HT1080 (cell line): ENCODE measurements around the gene BBS7. TPM values are rescaled to one million over a fixed set of nuclear protein-coding genes. Genes with fewer than 3 reads are reported as not detected.
A peak's percentile ranks its signal among the peaks of the same experiment; 100 is the strongest.

Source experiments
- DNase-seq: peaks from one replicate; pipeline ENCODE4 v3.0.0-alpha.2; 2015; ENCODE audit warnings: low read depth
- total RNA-seq: library from RNA; depleted of rRNA; stranded (reverse); fragments of >200 nt; shearing (Covaris generic); gene quantifications from 2 replicates; pipeline ENCODE4 v1.2.3, GENCODE V29; 2014

Gene BBS7
- total RNA-seq, 1 experiment from 2014 or later = 11.0 TPM

DNA sequence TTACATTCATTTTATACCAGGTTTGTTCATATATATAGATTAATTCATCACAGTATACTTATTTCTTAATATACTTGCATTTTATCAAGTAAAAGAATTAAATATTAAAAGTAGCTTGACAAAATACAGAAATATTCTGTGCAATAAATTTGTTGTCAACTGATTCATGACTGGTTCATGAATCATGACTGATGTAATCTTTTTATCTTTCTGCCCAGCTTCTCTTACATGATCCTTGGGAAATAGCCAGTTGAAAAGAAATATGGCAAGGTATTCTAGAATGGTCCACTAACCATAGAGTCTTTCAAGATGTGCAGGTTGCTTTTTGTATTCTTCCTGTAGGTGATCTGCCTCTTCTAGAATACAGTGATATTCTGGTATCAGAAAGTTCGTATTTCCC is 42.4 kb downstream of the BBS7 start:
- DNase-seq = peak; percentile 42

DNA sequence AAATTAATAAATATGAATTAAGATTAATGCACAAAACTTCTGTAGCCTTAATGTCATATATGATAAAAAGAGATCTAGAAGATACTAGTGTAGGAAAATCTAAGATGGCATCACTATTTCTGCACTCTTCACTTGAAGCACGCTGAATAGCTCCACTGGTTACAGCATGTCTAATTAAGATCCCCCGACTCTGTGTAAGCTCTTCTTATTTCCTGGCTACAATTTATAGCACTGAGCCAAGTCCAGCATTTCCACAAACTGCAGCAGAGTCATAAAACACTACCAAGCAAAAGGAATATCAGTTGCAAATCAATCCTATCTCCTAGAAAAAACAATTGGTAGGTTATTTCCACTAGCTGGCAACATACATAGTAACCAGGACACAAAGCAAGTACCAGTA is 45.3 kb downstream of the BBS7 start:
- no peak for DNase-seq

DNA sequence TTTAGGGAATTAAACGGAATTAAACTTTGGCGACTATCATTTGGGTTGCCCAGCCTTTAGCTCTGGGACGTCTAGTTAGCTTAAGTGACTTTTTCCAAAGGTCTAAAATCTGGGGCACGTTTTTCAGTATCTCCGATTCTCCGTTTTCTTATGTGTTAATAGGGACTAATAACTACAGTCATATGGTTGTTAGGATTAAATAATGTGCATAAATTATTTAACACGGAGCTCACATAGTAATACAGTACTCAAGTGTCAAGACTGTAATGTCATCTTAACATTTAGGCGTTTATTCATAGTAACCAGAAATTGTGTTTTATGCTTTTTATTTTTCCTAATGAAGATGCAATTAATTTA is 46.1 kb downstream of the BBS7 start:
- no peak for DNase-seq

DNA sequence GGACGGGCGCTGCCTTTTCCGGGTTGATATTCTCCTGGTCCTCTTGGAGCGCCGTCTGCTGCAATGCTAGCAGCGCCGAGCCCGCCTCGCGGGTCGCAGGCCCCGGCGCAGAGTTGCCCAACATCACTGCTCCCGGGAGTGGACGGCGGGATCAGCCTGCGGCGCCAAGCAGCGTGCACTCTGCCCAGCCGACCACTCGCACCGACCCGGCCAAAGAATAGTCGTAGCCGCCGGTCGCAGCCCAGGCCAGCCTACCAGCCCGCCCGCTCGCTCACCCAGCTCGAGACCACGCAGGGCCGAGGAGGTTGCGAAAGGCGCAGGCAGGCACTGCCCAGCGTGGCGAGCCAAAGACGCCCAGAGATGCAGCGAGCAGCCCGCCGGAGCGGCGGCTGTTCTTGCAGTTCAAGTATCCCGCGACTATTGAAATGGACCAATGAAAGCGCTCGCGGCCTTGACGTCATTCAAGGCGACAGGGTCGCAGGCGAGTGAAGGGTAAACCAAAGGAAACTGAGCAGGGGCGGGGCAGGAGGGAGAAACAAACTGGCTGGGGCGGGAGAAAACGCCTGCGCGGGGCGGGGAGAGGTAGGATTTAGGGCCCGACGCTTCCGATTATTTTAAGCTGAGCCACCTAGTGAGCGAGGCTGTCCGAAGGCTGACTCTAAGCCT is 46.6 kb downstream of the BBS7 start, which contains the start of gene CCNA2:
CCNA2 (minus strand) TSS at position 379 of the 666 bp plus-strand sequence; CDS start at position 124, 255 bp downstream.
- peak; percentile 96 for DNase-seq

DNA sequence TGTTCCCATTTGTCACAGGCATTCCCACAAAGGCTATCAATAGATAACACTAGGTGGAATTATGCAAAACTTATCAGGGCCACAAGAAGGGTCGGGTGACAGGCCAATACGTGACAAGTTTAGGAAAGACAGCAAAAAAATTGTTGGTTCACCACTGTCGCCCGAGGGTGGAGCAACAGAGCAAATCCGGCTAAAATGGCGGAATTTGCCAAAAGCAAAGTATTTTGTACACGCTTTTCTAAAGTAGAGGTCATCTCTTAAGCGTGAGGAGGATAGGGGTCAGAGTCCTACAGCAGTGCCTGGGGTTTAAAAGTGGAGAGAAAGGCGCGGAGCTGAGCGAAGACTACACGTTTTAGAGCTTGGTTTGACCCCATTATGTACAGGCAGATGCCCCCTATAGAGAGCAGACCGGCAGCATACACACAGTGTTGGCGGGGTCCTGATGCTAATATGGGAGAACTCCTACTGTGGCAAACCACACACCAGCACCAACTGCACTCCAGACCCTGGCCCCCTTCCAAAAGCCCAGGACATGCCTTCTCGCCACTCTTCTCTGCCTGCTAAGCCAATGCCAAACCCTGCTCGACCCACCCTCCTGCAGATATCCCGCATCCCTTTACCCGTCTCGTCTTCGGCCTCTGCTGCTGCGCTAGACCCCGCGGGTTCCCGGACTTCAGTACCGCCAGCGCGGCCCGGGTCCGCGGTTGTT is 47.3 kb downstream of the BBS7 start:
- DNase-seq = peak; percentile 51

DNA sequence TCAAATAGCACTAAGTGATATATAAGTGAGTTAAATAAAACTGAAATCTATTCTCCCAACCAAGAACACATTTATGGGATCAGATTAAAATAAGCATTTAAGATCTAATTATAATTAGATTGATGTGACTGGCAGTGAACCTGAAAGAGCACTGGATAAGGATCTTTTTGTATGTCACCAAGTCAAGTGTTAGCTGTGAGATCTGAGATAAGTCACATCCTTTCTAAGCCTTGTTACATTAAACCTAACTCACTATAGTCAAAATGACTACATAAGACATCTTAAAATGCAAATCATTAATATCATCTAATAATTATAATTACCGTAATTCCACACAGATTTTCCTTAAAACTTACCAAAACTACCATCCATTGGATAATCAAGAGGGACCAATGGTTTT is 48.2 kb downstream of the BBS7 start:
- DNase-seq = no peak

DNA sequence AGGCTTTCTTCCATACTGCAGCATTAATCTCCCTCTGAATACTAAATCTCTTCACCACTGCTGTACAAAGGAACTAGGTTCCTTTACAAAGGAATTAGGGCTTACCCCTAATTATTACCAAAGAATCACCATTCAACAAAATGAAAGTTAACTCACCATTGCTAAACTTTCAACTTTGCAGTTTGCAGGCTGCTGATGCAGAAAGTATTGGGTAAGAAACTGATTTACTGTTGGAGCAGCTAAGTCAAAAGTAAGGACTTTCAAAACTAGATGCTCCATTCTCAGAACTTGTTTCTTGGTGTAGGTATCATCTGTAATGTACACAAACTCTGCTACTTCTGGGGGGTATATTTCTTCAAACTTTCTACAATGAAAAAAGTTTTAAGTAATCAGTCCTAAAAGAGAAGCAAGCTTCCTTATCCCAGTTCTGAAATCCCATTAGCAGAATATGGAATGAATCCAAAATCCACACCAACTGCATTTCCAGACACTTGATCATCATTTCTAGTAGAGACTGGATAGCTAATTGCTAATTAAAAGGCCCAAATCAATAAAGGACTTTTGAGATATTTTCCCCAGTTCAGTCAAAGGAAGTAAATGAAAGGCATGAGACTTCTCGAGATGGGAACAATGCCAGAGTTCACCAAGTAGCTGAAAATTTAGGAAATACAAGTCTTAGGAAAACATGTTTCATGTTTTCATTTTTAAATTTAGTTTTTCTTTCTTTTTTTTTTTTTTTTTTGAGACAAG is 50.9 kb downstream of the BBS7 start:
- DNase-seq = no peak

DNA sequence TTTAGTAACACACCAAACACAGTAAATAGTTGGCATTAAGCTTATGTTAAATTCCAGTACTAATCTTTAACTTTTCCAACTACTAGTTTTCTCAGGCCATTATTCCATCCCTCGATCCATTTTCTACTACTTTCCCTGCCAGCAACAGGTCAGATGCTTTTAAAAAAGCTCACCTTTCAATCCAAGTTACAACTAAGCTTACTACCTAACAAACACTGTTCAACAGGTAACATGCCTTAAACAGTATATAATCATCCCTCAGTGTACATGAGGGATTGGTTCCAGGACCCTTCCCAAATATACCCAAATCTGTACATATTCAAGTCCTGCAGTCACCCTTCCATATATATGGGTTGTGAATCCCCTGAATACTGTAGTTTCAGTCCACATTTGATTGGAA is 52.1 kb downstream of the BBS7 start:
- no peak for DNase-seq

DNA sequence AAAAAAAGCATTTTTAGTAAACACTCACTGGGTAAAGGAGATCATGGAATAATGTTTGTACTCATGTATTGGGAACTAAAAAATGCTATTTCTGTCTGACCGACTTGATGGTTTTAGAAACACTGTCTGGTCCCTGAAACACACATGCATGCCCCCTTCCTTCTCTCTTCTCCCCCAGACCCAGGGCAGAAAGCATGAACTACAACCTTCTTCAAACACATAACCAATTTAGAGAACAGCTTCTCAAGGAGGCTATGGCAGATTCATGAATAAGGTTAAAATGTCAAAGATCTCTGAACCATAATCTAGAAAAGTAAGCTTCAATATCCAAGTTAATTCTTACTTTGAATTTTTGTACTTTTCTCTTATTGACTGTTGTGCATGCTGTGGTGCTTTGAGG is 52.6 kb downstream of the BBS7 start:
- no peak for DNase-seq

DNA sequence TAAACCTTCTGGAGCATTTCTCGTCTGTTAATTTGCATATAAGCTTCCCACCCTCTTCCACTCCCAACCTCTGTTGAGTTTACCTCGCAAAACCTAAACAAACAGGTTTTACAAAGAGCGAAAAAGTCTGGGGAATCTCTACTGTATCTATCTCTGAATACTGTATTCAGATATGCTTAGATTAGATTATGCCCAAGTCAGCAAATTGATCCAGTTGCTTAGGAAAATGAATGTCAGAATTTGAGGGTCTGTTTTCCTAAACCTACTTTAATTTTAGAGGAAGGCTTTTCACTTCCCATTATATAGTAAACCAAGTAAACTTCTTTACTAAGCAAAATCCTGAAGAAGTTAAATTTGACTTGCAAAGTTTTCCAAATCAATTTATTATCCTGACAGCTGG is 53.3 kb downstream of the BBS7 start:
- DNase-seq = no peak

DNA sequence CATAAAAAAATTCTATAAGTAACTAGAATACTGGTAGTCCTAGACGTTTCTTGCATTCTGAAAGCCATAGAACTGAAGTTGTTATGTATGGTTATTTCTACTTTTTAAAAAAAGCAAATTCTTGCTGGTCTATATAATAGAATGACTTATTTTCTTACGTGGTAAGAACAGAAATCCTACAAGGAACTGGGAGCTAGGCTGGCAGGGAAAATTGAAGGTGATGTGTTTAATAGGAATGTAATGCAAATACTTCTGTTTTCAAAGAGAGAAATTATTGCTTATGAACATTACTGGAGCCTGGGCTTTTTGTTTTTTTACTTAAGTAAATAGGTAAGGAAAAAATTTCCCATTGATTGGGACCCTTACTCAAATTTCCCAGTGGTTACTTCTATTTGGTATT is 55.5 kb downstream of the BBS7 start:
- DNase-seq = no peak

DNA sequence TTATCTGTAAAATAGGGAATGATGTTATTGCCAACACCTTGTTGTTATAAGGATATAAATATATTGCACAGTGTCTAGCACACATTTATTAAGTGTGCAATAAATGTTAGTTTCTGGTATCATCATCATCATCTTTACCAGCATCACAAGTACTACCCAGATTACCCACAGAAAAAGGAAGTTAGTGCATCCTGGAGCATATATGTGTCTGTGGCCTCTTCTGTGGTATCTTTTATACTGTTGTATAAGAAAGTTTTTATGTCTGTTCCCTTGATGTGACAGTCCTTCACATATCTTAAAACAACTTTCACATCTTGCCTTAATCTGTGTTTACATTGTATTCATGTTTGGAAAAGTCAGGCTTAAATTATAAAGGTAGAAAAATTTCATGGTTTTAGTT is 59.2 kb downstream of the BBS7 start:
- DNase-seq = no peak

DNA sequence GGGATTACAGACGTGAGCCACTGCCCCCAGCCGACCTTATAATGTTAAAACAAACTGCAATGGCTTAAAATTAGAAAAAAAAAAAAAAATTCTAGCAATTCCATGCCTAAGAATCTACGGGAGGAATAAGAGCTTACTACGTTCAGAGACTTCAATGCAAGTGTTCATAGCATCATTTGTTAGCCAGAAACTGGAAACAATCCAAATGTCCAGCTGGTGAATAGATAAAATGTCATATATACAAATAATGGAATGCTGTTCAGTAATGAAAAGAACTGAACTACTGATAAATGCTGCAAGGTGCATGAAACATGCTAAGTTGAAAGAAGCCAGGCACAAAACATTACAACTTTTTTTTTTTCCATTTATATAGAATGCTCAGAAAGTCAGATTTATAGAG is 63.9 kb downstream of the BBS7 start:
- no peak for DNase-seq

DNA sequence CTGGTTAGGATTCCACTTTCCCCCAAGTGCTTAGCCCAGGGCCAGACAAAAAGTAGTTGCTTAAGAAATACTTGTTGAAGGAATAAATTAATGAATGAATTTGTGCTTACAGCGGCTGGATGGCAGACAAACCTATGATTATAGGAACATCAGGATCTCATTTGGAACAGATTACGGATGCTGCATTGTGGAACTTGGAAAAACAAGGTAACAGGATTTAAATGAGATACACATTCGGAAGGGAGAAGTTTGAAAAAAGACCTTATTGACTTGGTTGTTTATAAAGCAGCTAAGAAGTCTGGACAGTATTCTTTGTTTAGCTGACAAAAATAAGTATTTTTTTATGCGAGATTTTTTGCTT is 68.6 kb downstream of the BBS7 start:
- no peak for DNase-seq

DNA sequence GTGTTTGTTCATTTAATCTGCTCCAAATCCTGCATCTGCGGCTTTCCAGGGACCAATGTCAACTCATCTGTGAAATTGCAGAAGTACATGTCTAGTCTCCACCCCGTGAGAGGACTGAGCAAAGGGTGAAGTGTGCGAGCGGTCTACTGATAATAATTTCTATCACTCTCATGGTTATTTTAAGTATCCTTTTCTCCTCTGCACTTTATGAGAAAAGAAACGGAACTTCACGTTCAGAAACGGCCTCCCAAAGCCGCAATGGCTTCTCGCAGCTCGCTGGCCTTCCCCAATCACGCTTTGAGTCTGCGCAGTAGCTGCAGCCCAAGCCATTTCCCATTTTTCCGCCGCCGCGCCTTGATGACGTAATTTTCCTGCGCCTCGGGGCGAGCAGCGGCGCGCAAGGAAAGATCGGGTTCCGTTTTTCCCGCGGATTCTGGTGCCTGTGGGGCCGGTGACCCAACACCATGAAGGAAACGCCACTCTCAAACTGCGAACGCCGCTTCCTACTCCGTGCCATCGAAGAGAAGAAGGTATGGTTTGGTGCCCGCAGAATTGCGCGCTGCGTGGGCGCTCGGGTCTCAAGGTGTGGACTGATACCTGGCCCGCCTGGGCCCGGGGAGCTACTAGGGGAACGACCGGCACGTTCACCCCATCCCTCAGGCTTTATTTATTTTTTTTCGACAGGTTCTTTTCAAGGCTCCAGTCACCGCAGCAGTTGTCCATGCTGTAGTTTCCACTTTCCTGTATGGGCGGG is 69.1 kb downstream of the BBS7 start, which contains the start of gene EXOSC9:
EXOSC9 (plus strand) TSS at position 363 of the 754 bp plus-strand sequence; CDS start at position 465, 102 bp downstream.
- peak; percentile 89 for DNase-seq

DNA sequence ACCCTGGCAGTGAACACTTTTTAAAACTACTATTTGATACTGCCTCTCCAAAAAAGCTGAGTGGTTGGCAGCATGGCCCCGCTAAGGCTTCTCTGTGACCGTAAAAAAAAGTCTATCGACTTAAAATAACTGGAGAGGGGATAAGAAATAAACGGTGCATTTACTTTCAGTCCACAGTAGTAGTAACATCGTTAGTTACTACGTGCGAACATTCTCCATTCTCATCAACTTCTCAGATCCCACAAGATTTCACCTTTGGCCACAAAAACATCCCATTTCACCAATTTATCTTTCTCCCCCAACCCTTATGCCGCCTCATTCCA is 69.7 kb downstream of the BBS7 start:
- no peak for DNase-seq

DNA sequence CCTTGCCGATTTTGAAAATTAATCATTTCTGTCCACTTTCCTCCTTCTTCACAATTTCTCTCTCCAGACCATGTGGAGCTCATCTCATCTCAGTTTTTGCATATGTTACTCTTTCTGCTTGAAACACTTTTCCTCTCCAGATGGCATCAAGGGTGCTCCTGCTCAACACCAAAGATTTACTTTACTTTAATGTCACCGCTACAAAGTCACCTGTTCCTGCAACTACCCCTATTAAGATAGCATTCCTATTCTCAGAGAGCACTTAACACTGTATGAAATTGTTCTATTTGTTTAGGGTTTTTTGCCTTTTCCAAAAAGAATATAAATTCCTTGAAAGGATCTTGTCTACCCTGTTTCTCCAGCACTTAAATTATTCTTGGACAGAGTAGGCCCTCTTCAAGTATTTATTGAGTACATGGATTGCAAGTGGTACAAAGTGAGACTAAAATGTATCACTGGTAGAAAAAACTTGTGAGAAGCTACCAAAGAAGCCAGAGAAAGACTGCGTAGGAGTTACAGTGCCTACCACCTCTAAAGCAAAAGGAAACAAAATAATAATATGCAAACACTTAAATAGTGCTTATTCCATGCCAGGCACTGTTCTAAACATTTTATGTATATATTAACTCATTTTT is 70.3 kb downstream of the BBS7 start:
- DNase-seq = no peak

DNA sequence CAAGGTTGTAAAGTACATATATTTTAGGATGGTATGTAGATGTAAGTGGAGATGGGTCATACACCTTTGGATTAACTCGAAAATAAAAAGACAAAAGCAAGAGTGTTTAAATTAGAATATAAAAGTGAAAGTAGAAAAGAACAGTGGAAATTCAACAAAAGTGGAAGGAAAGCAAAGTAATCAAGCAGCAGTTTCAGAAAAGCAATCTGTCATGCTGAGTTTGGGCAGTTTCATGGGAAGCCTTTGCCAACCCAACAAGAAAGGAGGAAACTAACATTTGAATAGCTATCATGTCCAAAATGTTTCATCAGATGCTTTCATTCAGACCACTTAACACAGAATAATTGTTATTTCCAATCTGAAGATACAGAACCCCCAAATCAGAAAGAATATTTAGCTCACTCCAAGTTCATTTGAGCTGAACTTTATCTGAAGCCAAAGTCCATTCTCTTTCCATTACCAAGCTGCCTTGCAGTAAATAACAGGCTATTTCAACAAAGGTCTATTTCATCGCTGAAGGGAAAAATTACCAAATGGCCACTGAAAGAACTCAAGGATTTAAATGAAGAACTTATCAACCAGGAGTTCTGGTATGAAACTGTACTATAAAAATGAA is 71.0 kb downstream of the BBS7 start:
- no peak for DNase-seq

DNA sequence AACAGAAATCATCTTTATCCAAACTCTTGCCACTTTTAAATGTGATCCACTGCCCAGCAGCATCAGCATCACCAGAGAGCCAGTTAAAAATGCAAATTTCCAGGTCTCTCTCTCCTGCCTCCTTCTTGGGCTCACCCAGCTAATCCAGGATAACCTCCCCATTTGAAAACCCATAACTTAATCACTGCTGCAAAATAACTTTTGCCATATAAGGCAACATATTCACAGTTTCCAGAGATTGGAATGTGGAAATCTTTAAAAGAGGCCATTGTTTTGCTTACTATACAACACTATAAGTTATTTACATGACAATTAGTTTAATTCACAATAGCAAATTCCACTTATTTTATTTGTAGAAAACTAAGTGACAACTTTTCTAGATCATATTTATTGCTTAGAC is 74.0 kb downstream of the BBS7 start:
- no peak for DNase-seq

DNA sequence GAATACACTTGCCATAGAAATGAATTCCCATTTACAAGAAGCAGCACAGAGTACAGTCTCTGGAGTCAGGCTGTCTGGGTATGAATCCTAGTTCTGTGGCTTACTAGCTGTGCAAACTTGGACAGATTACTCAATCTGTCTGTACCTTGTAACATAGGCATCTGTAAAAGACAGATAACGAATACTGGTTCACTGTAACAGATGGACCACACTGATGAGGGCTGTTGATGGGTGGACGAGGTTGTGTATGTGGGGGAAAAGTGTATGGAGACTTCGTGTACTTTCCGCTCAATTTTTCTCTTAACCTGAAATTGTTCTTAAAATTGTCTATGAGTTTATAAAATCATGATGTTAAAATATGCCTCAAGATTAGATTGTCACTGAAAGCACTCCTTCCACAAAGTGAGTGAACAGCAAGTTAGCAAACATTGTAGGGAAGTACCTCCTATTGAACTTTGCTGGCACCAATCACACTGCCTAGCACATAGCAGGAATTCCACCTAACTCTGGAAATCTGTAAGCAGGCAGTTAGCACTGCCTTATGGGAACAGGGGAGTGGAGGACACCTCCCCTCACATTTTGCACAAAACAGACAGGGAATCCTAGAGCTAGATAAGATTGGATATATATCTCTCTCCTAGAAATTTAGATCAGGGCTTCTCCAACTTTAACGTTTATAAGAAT is 75.6 kb downstream of the BBS7 start:
- DNase-seq = no peak
